ENCODE results near the gene PRRC2A. TPM values are rescaled to one million over a fixed set of nuclear protein-coding genes. Genes with fewer than 3 reads are reported as not detected.

Gene PRRC2A
- total RNA-seq, 1 experiment from 2014 or later, result 383 TPM

GRCh38 chr6:31579119-31579505, 41.4 kb upstream of the PRRC2A start:
- Histone ChIP-seq H2BK120ac (ENCODE audit: low read depth, low read length, poor library complexity, severe bottlenecking) (no peak overlapping the region), H3K79me1 (ENCODE audit: insufficient read depth, low read depth, low read length, poor library complexity, severe bottlenecking) (no peaks in the 10 kb centered on the region), H2BK5ac (ENCODE audit: insufficient read length, low read length) (no peak overlapping the region), H3K23me2 (ENCODE audit: insufficient read length, low read depth, low read length, poor library complexity, severe bottlenecking) (peaks cover 11% of the 10 kb centered on the region), H4K8ac (replicated peaks; ENCODE audit: insufficient read length, low read depth, low read length) (no peak overlapping the region), H2BK15ac (ENCODE audit: low read depth, low read length) (no peak overlapping the region), H3K4ac (ENCODE audit: low read depth, low read length) (no peak overlapping the region), H4K20me1 (ENCODE audit: control insufficient read depth, insufficient read depth, insufficient read length) (no peaks in the 10 kb centered on the region), H2AK5ac (ENCODE audit: insufficient read length, low read length) (no peak overlapping the region), H3K9ac (ENCODE audit: extremely low read depth, insufficient read length, low read length) (no peak overlapping the region), H3K27ac (ENCODE audit: insufficient read length, low read depth, low read length) (no peak overlapping the region), H3K18ac (ENCODE audit: insufficient read length, low read depth, low read length) (no peak overlapping the region), H2BK12ac (ENCODE audit: insufficient read length, low read depth, low read length) (no peak overlapping the region), H2AFZ (ENCODE audit: low read length) (no peak overlapping the region), H4K5ac (ENCODE audit: insufficient read length, low read depth, low read length) (no peak overlapping the region), H4K91ac (ENCODE audit: insufficient read length, low read depth, low read length) (no peak overlapping the region), H3K23ac (ENCODE audit: insufficient read length, low read depth, low read length) (no peak overlapping the region), H3K9me3 (ENCODE audit: control insufficient read depth, low read depth, low read length) (no peaks in the 10 kb centered on the region), H3K4me1 (ENCODE audit: insufficient read depth, low read length) (peaks cover 2% of the 10 kb centered on the region; the same call in 1 of the 2 replicates), H3T11ph (ENCODE audit: low read length) (no peak overlapping the region), H3K14ac (ENCODE audit: insufficient read depth, low read length) (no peak overlapping the region), H3K79me2 (ENCODE audit: insufficient read depth, low read length) (no peaks in the 10 kb centered on the region), H2BK20ac (ENCODE audit: low read depth, low read length, poor library complexity, severe bottlenecking) (no peak overlapping the region), H3K27me3 (ENCODE audit: insufficient read depth, low read length) (no peaks in the 10 kb centered on the region), H3K4me2 (ENCODE audit: insufficient read depth, insufficient read length, low read length) (no peak overlapping the region), H3K56ac (ENCODE audit: insufficient read length, low read depth, low read length) (no peak overlapping the region)
- no peaks in the 10 kb centered on the region; a peak in 1 of 5 replicates for H3K9me3 Mint-ChIP-seq
- H3K36me3 Mint-ChIP-seq (ENCODE audit: insufficient read depth in 1 of 3, low read depth in 3 of 3), result no peaks in the 10 kb centered on the region
- DNase-seq, result no peak
- peak overlapping the region in 1 of 2 experiments; percentile 31; a peak in 1 of 5 replicates for H3K4me3 Mint-ChIP-seq
- no peak overlapping the region; a peak in 1 of 7 replicates for H3K27ac Mint-ChIP-seq
- no peak for TF ChIP-seq CTCF (conservative IDR thresholded peaks at IDR 0.05)
- peaks cover 45% of the 10 kb centered on the region for H3K27me3 Mint-ChIP-seq (ENCODE audit: low read depth)
- no CpG with 5 or more reads among the region's 3 CpGs for WGBS (ENCODE audit: extremely low coverage, insufficient read length, low lambda C conversion rate)
- peaks cover 32 to 35% of the 10 kb centered on the region in 2 experiments for H3K4me1 Mint-ChIP-seq

All from H9 (cell line).